GM19463 (cell line): ENCODE data around the gene MYBPHL.

Experiments
- ATAC-seq: cut with Tn5 transposase; IDR thresholded peaks from one replicate; pipeline ENCODE4 v1.9.1; 2021; ENCODE audit warnings: mild to moderate bottlenecking, moderate library complexity; ENCODE audit not compliant: unreplicated experiment

MYBPHL gene

GRCh38 chr1:109253803-109254620, 52.8 kb downstream of the MYBPHL start:
- no peak for ATAC-seq

- ATAC-seq, result no peak
Measured at GRCh38 chr1:109252893-109253802, 53.7 kb downstream of the MYBPHL start.

DNA sequence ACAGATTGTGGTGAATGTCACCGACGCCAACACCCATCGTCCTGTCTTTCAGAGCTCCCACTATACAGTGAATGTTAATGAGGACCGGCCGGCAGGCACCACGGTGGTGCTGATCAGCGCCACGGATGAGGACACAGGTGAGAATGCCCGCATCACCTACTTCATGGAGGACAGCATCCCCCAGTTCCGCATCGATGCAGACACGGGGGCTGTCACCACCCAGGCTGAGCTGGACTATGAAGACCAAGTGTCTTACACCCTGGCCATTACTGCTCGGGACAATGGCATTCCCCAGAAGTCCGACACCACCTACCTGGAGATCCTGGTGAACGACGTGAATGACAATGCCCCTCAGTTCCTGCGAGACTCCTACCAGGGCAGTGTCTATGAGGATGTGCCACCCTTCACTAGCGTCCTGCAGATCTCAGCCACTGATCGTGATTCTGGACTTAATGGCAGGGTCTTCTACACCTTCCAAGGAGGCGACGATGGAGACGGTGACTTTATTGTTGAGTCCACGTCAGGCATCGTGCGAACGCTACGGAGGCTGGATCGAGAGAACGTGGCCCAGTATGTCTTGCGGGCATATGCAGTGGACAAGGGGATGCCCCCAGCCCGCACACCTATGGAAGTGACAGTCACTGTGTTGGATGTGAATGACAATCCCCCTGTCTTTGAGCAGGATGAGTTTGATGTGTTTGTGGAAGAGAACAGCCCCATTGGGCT, 54.5 kb downstream of the MYBPHL start:
- no peak for ATAC-seq

DNA sequence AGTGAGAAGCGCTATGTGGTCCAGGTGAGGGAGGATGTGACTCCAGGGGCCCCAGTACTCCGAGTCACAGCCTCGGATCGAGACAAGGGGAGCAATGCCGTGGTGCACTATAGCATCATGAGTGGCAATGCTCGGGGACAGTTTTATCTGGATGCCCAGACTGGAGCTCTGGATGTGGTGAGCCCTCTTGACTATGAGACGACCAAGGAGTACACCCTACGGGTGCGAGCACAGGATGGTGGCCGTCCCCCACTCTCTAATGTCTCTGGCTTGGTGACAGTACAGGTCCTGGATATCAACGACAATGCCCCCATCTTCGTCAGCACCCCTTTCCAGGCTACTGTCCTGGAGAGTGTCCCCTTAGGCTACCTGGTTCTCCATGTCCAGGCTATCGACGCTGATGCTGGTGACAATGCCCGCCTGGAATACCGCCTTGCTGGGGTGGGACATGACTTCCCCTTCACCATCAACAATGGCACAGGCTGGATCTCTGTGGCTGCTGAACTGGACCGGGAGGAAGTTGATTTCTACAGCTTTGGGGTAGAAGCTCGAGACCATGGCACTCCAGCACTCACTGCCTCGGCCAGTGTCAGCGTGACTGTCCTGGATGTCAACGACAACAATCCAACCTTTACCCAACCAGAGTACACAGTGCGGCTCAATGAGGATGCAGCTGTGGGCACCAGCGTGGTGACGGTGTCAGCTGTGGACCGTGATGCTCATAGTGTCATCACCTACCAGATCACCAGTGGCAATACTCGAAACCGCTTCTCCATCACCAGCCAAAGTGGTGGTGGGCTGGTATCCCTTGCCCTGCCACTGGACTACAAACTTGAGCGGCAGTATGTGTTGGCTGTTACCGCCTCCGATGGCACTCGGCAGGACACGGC, 55.3 kb downstream of the MYBPHL start:
- no peak for ATAC-seq

DNA sequence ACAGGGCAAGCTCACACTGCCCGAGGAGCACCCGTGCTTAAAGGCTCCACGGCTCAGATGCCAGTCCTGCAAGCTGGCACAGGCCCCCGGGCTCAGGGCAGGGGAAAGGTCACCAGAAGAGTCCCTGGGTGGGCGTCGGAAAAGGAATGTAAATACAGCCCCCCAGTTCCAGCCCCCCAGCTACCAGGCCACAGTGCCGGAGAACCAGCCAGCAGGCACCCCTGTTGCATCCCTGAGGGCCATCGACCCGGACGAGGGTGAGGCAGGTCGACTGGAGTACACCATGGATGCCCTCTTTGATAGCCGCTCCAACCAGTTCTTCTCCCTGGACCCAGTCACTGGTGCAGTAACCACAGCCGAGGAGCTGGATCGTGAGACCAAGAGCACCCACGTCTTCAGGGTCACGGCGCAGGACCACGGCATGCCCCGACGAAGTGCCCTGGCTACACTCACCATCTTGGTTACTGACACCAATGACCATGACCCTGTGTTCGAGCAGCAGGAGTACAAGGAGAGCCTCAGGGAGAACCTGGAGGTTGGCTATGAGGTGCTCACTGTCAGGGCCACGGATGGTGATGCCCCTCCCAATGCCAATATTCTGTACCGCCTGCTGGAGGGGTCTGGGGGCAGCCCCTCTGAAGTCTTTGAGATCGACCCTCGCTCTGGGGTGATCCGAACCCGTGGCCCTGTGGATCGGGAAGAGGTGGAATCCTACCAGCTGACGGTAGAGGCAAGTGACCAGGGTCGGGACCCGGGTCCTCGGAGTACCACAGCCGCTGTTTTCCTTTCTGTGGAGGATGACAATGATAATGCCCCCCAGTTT, 56.1 kb downstream of the MYBPHL start:
- no peak for ATAC-seq

GRCh38 chr1:109249654-109250401, 57.0 kb downstream of the MYBPHL start:
- ATAC-seq, result peak; percentile 44

GRCh38 chr1:109248797-109249629, 57.8 kb downstream of the MYBPHL start, which contains the start of gene CELSR2:
TSS of gene CELSR2 (plus strand) at chr1:109249539. CDS start at chr1:109250080, 541 bp downstream.
- peak; percentile 85 for ATAC-seq

- ATAC-seq, result no peak
Measured at GRCh38 chr1:109248444-109248796, 58.4 kb downstream of the MYBPHL start.

DNA sequence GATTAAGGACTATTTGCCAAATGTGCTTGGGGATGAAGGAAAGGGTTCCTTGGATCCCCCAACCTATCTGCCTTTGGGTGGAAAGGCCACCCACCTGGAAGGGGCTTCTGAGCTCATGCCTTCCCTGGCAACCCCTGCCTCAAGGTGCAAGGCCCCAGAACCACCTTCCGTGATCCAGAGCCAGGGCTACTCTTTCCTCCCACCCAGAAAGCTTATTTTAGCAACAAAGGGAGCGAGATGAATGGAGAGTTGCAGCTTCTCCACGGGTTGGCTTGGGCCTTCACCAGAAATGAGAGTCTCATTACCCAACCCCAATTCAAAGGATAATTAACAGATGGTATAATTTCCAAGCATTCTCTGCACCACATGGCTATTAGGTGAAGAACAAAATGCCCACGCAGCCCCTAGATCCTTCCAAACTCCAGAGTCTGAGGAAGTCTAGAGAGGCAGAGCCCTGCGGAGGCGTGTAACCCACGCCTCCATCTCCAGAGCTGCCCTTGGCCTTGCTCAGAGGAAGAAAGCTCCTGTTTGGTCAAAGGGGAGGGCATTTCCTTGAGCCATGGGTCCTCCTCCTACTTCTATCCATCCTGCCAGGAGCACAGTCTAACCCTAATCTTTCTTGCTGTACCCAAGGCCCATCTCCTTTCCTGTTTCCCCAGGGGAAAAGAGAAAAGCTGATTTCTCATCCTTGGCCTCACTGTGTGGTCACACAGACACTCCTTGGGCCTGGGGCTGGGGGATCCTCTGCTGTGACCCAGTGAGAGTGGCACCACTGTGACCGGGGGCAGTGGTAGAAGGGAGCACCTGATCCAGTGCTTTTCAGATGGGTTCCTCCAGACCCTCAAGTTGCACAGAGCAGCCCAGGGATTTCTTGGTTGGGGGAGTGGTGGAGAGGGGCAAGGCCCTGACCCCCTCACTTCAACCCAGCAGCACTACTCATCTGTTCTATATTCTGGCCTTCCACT, 59.1 kb downstream of the MYBPHL start:
- no peak for ATAC-seq

GRCh38 chr1:109246141-109246551, 60.7 kb downstream of the MYBPHL start:
- no peak for ATAC-seq

DNA sequence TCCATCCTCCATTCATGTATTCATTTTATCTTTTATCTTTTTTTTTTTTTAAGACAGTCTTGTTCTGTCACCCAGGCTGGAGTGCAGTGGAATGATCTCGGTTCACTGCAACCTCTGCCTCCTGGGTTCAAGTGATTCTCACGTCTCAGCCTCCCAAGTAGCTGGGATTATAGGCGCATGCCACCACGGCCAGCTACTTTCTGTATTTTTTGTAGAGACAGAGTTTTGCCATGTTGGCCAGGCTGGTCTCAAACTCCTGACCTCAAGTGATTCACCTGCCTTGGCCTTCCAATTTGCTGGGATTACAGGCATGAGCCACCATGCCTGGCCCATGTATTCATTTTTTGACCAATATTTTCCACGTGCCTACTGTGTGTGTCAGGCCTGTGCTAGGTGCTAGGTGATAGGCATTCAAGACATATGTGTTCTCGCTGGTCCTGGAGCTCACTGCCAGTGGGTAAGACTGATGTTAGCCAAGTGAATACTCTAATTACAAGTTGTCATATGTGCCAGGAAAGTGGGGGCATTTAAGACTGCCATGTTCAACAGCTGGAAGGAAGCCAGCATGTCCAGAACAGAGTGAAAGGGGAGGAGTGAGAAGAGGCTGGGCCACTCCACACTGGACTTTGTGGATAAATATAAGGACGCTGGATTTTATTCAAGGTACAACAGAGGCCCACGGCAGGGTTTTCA, 62.8 kb downstream of the MYBPHL start:
- ATAC-seq, result no peak

DNA sequence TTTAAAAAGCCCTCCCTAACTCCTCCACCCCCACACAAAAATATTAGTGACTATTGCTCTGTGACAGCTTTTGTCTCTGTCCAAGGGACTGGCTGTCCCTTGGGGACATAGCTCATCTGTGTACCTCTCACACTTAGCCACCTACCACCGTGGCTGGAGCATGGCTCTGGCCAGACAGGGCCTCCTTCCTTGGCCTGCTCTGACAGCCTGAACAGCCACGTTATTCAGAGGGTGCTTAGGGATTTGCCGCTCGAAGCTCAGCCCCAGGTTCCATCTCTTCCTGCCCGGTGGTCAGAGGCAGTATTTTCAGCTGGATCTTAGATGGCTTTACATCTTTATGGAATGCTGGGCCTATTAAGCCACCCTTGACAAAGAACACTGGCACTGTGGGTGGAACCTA, 63.6 kb downstream of the MYBPHL start:
- no peak for ATAC-seq

GRCh38 chr1:109242387-109242786, 64.4 kb downstream of the MYBPHL start:
- ATAC-seq, result no peak
